Right renal pelvis (tissue), 4 donors: ENCODE data around the gene TAS2R38. TPM values are rescaled to one million over a fixed set of nuclear protein-coding genes. Genes with fewer than 3 reads are reported as not detected.
"Not testable (repeated sequence)": the region's sequence is repeated elsewhere in the genome, so short reads cannot be mapped to it uniquely, and the experiment has no call there.

ENCODE experiments used
- DNase-seq, 4 donors: peaks; one replicate each; pipeline ENCODE4 v3.0.0-alpha.2; 2013; ENCODE audit warnings: low read depth in 4 of 4, low spot score in 3 of 4, missing footprints in 1 of 4
- polyA plus RNA-seq, 4 donors: library from polyadenylated mRNA; unstranded; fragments of 120-200 nt; gene quantifications; one replicate each; pipeline ENCODE4 v1.2.1, GENCODE V29; 2013; ENCODE audit not compliant: insufficient read length in 4 of 4

TAS2R38 gene
- under 1 TPM in 2 of 4 donors, not detected in 2; 0.15 to 0.23 TPM for polyA plus RNA-seq

DNA sequence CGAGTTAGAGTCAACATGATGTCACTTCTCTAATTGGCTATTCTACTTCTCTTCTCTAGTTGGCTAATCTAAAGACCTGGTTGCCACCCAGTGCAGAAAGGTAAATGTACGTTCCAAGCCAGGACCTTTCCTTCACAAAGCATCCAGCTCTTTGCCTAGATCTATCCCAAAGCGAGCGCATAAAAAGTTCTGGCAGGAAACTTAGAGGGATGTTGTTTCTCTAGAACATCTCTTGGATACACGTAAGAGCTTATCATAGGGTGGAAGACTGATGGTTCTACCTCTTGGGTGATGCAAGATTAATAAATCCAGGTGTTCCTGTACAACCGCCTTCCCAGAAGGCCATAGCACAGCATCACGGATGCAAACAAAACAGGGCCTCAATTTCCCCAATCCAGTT is at the start of gene TAS2R38:
Gene TAS2R38 (minus strand): TSS at position 101 of the 400 bp plus-strand sequence. CDS start 84 bp downstream, at position 17.
- no peak for DNase-seq

DNA sequence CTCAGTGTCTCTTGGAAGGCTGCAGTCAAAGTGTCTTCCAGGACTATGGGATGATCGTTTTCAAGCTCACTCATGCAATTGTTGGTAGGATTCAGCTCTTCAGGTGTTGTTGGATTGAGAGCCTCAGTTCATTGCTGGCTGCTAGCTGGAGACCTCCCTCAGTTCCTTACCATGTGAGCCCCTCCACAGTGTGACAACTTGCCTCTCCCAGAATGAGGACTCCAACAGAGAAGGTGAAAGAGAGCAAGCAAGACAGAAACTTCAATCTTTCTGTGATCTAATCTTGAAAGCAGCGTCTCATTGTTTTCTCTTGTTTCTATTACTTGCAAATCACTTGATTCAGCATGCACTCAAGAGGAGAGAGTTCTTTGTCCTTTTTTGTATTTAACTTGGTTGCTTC is 44.6 kb upstream of the TAS2R38 start:
- no peak for DNase-seq

DNA sequence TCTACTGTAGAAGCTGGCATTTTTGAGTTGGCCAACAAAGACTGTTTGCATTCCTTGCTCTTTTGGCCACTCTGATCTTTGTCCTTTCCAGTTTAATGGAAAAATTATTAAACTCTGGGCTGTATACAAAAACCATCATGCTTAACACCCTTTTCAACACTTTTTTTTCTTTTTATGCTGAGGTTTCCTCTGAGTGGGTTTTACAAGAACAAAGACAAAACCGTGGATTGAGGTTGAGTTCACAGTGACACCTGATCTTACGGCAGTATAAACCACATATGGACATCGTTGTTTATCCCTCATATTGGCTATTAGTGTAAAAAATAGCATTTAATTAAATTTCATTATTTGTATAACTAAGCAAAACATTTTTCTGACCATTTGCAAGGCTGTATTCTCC is 43.9 kb upstream of the TAS2R38 start:
- DNase-seq: no peak

DNA sequence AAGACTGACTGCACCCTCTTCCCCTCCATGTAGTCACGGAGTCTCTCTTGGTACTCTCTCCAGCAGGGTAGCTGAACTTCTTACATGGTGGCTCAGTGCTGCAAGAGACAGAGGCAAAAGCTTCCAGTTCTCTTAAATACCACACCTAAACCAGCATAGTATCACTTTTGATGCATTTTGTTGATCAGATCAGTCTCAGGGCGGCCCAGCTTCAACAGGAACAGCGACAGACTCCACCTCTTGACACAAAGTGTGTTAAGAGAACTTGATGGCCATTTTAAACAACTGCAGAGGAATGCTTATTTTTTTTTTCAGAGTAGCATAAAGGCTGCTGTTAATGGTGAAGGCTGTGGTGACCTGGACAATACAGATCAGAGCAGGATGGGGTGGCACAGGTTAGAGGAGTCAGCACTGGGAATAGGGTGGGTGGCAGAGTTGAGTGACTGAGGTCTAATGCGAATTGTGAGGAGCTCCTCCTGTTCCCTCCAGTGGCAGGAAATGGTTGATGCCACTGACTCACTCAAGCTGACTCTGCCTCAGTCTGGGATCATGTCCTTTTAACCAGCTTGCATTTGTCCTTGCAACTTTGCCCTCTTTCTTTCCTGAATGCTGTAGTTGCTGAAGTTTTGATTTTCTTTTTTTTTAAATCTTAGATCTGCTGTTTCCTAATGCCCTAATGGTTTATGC is 39.4 kb upstream of the TAS2R38 start:
- no peak for DNase-seq

DNA sequence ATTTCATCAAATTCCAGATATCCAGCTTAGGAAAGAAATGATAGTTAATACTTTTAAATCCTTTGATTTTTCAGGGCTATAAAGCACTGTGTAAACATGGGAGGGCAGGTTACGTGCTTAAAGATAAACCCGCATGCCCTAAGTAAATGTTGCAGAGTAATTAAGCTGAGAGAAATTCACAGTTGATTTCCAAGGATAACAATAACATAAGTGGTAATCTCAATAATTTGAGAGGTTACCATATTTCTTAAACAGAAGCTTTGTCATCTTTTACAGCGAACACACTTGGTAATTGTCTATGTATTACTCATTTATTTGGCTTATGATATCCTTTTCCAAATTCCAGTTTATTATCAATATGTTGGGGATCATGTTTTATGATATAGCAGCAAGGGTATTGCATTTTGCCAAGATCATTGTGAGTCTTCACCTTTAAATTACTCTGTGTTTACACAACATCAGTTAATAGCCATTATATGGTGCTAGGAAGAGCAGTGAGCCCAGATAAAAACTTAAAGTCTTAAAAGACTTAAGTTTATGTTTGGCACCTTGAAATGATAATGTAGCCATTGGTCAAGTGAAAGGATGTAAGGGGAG is 37.5 kb upstream of the TAS2R38 start:
- DNase-seq: no peak

DNA sequence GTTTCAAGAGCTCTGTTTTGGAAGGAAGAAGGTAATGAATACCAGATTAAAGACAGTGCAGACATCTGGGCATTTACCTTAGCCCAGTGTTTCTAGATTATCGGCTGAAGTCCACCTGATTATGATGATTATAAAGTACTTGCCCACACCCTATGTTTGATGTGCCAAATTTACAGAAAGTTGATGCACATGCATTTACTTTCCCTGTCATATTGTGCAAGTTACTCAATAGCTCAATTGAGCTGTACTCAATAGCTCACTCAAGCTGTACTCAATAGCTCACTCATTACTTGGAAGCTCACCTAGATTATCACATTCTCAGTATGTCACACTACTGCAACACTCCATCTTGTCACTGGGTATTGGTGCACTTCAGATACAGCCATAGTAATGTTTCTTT is 35.6 kb upstream of the TAS2R38 start:
- DNase-seq: no peak

DNA sequence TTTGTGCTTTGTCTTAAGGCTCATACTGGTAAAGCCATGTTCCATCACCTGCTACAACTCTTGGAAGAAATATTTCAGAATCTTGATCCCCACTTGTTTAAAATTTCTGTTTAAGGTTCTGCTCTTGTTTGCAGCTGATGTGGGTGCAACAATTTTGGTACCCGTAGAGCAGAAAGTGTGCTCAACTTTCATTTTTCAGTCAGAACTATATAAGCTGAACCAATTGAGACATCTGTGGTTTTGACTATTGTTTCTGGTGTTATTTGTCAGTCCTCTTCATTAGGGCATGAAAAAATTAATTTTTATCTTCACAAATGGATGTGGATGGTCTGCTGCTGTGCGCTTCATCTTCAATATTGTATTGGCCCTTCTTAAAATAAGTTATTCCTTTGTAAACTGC is 33.0 kb upstream of the TAS2R38 start:
- no peak for DNase-seq

DNA sequence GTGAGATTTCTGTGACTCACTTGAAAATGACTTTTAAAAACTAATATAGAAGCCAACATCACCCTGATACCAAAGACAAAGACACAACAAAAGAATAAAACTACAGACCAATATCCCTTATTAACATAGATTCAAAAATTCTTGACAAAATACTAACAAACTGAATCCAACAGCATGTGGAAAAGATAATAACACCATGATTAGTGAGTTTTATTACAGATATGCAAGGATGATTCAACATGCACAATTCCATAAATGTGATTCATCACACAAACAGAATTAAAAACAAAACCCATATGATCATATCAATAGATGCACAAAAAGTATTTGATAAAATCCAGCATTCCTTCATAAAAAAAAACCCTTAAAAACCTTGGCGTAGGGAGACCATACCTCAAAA is 28.6 kb upstream of the TAS2R38 start:
- no peak for DNase-seq

DNA sequence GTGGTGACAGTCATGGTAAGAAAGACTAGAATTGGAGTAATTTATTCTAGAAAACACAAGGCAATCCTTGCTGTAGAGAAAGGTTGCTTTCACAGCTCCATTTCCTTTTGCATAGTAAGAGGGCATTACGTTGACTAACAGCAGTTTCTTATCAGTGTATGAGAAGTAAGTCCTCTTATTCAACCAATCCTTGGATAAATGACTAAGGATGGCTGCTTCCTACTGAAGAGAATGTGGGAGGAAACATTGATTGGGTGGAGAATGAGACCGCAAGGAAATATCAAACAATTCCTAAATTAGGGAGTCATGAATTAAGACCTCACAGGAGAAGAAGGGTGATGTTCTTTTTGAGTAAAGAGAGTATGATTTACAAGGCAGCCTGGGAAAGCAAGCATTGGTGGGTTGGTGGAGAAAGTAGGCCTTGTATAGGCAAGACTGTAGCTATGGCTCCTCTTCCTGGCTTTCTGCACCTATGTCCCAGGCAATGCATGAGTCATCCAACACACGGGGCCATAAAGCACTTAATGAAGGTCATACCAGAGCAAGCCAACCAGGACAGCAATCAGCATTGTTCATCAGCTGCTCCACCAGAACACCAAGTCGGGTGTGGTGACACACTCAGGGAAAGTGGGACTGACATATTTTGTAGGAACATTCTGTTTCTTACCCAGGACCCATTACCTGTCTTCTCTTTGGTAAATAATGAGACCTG is 27.7 kb upstream of the TAS2R38 start:
- no peak for DNase-seq

DNA sequence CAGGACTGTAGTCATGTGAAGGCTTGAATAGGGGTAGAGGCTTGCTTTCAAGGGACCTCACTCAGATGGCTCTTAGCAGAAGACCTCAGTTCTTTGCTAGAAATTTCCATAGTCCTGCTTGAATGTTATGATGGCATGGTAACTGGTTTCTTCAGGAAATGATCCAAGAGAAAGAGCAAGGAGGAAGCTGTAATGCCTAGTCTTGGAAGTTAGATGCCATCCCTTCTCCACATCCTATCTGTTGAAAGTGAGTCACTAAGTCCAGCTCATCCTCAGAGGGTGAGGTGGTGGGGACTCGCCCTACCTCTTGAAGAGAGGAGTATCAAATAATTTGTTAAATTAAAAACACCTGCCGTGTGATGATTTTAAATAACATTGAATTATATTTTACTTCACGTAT is 26.7 kb upstream of the TAS2R38 start:
- DNase-seq: no peak

DNA sequence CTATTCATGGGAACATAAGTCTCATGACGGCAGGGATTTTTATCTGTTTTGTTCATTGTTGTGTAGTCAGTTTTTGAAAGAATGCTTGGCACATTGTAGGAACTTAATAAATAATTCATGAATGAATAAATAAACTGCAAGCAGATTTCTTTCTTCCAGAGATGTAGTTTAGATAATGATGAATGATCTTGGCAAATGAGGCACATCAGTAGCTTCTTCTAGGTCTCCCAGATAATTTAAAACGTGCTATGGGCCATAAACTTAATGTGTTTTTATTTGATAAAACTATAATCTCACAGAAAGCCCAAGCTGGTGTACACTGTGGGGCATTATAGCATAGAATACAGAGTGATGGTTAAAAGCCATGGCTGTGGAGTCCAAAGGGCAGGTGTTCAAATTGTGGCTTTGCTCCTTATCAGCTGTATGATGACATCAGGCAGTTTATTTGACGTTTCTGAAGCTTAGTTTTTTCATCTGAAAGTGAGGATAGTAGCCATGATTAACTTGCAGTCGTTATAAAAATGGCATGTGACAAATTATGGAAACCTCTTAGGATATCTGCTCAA is 25.6 kb upstream of the TAS2R38 start:
- DNase-seq: no peak

DNA sequence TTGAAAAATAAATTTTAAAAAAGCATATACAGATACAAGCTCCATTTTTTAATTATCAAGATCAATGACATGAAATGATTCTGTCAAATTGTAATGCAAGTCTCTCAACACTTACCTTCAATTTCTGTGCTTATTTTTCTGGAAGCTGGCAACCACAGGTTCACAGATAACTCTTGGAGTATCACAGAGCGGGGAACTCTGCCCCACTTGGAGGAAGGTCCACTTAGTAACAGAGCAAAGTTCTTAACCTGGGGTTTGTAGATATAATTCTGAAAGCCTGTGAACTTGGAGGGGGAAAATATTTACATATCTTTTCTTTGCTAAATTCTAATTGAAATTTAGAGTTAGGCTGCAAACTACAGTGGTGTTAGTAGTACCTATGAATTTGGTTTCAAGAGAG is 19.8 kb upstream of the TAS2R38 start:
- no peak for DNase-seq

DNA sequence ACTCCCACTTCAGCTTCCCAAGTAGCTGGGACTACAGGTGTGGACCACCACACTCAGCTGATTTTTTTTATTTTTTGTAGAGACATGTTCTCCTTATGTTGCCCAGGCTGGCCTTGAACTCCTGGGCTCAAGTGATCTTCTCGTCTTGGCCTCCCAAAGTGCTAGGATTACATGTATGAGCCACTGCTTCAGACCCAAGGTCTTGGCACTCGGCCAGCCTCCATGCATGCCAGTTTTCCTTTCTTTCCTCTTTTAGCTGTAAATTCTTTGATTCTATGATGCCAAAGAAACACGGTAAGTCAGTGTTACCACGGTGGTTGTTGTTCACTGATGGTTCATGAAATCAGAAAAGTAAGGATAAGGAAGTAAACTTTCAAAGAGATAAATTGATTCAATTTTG is 19.1 kb upstream of the TAS2R38 start:
- DNase-seq: no peak

DNA sequence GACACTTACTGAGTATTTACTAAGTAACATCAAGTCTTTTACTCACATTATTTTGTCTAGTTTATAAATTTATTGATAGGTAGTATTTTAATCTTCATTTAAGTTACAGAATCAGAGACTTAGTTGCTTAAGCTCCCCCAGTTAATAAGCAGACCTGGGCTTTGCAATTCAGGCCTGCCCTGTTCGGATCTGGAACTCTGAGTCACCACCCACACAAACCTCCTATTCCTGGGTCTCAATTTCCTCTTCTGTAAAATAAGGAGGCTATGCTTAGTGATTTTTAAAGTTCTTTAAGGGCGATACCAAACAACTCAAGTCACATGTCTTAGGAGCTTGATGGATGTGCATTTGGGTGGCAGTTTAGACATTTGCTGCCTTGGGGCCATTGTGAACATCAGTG is 18.6 kb upstream of the TAS2R38 start:
- DNase-seq: no peak

DNA sequence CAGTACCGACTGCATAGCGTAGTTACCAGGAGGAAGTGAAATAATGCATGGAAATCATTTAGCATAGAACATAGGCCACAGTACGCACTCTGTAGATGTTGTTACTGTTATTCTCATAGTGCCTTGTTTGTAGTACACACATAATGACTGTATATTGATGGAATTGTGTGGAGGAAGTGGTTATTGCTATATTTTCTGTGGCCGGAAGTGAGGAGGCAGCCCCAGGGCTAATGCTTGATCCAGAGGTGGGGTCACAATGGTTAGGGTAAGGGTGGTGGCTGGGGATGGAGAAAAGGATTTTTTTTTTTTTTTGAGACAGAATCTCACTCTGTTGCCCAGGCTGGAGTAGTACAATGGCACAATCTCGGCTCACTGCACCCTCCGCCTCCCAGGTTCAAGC is 17.6 kb upstream of the TAS2R38 start:
- no peak for DNase-seq

DNA sequence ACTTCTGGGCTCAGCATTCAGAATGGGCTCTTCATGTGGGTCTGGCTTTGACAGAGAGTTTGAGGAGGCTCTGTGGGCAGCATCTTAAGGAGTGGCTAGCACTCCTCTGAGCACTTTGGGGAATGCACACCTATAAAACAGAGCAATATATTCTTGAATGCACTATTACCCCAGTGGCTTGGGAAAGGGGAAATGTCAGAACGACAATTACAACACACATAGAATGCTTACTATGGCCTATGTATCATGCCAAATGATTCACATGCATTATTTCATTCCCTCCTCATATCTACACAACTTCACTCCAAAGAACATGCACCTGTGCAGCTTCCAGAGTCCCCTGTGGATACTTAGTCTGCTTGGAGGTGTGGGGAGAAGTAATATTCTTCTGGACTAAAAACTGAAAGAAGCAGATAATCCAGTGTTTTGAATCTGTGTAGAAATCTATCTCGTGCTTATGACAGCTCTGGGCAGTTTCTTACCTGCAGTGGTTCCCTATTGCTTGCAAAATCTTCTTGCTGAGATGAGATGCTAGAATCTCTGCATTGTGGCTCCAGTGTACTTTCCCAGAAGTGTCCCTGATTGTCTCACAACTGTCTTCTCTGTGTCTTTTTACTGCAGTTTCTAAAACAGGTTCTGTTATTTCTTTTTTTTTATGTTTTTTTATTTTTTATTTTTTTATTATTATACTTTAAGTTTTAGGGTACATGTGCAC is 16.6 kb upstream of the TAS2R38 start:
- no peak for DNase-seq

DNA sequence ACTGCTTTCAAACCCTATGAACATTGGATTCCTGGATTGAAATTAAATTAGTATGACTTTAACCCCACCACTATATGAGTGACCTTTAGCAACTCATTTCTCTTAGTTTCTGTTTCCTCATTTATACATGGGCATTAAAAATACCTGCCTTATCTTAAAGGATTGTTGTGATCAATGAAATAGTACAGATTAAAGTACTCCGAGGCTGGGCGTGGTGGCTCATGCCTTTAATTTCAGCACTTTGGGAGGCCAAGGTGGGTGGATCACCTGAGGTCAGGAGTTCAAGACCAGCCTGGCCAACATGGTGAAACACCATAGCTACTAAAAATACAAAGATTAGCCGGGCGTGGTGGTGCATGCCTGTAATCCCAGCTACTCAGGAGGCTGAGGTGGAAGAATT is 14.2 kb upstream of the TAS2R38 start:
- not testable (repeated sequence) for DNase-seq

DNA sequence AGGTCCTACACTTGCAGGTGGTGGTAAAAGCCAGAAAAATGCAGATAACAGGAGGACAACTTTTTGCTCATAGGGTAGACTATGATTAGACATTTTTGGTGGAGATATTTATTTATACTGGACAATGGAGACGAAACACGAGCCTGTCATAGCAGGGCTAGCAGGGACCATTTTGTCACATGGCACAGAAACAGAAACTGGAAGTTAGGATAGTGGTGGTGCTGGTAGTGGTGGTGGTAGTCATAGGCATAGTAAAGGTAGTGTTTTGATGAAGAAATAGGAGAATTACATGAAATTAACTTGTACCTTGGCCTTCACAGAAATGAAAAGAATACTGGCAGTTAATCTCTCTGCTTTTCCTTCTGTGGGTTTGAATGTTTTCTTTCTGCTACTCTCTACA is 13.3 kb upstream of the TAS2R38 start:
- DNase-seq: no peak

DNA sequence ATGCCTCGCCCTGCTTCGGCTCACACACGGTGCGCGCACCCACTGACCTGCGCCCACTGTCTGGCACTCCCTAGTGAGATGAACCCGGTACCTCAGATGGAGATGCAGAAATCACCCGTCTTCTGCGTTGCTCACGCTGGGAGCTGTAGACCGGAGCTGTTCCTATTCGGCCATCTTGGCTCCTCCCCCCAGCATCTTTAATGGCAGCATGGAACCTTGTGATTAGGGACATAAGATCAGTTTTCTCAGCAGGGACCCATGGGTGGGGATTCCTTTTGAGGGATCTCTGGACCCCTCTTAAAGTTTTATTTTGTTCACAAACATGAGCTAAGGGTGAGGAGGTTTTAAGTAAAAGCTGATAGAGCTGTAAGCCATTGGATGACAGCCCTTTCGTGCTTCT is 12.4 kb upstream of the TAS2R38 start:
- DNase-seq: not testable (repeated sequence)

DNA sequence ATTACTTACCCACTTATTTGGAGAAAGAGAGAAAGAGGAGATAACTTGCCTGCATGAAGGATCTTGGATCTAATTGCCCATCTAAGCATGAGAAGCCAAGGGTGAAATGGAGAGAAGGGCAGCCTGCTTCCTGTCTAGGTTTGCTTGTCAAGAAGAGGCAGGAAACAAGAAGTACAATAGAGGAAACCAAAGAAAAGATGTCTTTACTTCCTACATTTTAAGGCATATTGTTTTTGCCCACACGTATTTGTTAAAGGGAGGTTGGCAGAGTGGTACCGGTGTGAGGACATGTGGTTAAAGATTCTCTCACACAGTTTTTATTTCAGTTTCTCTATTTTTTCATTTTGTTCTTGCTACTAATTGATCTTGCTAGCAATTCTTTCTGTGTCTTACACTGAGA is 6.0 kb upstream of the TAS2R38 start:
- no peak for DNase-seq

DNA sequence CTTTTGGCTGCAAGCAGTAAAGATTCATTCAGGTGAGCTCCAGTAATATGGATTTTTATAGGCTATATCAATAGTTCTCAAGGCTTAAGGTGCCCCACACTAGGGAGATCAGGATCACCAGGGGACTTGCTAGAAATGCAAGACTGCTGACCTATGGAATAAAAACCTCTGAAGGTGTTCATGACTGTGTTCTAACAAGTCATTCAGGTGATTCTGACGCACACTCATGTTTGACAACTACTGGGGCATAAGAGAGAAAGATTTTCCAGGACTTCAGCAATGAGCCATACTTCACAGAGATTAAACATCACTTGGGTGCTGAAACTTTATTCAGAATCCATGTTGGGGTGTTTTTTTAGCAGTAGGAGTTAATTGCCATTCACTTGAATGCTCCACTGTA is 4.8 kb upstream of the TAS2R38 start:
- no peak for DNase-seq
